Activated gamma-delta T cell treated with Interleukin-2 at 50 U/mL for 16 hours (primary cell): Measurements from ENCODE around the gene SEC63.
A peak's percentile ranks its signal among the peaks of the same experiment; 100 is the strongest.
"Not testable (repeated sequence)": the region's sequence is repeated elsewhere in the genome, so short reads cannot be mapped to it uniquely, and the experiment has no call there.

Experiments
- DNase-seq: peaks from one replicate; pipeline ENCODE4 v3.0.0-alpha.2; 2020

Gene SEC63

DNA sequence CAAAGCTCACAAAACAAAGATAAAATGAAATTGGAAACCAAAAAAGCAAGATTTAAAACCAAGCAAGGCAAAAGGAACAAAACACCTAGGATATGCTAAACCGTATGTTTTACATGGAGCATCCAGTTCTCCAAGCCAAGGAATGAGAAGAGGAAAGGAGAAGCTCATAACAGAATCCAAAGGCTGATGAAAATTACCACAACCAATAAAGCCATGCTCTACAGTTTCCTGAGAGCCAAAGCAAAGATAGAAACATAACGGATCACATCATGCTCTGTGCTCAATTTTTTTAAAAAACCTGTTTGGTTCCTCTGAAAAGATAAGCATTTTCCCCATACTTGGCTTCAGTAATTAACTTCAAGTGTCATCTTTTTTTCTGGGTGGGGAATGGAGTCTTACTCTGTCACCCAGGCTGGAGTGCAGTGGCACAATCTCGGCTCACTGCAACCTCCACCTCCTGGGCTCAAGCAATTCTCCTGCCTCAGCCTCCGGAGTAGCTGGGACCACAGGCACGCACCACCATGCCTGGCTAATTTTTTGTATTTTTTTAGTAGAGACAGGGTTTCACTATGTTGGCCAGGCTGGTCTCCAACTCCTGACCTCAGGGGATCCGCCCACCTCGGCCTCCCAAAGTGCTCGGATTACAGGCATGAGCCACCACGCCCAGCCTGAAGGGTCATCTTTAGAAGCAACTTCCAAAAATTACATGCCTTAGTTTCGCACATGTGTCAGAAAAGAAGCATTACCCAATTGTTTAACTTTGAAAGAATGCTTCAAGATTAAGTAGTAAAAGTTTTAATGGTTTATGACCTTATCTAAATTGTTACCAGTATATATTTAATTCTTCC lies 31.1 kb downstream of the SEC63 start:
- DNase-seq: not testable (repeated sequence)

DNA sequence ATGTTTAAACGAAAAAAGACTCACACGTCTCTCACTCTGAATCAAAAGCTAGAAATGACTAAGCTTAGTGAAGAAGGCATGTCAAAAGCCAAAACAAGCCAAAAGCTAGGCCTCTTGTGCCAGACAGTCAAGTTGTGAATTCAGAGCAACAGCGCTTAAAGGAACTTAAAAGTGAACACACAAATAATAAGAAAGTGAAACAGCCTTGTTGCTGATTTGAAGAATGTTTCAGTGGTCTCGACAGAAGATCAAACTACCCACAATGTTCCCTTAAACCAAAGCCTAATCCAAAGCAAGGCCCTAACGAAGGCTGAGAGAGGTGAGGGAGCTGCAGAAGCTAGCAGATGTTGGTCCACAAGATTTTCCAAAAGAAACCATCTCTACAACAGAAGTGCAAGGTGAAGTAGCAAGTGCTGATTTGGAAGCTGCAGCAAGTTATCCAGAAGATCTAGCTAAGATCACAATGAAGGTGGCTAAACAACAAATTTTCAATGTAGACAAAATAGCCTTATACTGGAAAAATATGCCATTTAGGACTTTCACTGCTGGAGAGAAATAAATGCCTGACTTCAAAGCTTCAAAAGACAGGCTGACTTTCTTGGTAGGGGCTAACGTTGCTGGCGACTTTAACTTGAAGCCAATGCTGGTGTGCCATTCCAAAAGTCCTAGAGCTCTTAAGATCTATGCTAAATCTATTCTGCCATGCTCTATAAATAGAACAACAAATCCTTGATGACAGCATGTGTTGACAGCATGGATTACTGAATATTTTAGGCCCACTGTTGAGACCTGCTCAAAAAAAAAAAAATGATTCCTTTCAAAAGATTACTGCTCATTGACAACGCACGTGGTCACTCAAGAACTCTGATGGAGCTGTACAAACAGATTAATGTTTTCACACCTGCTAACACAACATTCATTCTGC lies 40.3 kb downstream of the SEC63 start:
- no peak for DNase-seq

DNA sequence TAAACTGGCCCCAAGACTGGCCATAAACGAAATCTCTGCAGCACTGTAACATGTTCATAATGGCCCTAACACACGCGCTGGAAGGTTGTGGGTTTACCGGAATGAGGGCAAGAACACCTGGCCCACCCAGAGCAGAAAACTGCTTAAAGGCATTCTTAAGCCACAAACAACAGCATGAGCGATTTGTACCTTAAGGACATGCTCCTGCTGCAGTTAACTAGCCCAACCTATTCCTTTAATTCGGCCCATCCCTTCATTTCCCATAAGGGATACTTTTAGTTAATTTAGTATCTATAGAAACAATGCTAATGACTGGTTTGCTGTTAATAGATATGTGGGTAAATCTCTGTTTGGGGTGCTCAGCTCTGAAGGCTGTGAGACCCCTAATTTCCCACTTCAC lies 41.0 kb downstream of the SEC63 start:
- DNase-seq: not testable (repeated sequence)

DNA sequence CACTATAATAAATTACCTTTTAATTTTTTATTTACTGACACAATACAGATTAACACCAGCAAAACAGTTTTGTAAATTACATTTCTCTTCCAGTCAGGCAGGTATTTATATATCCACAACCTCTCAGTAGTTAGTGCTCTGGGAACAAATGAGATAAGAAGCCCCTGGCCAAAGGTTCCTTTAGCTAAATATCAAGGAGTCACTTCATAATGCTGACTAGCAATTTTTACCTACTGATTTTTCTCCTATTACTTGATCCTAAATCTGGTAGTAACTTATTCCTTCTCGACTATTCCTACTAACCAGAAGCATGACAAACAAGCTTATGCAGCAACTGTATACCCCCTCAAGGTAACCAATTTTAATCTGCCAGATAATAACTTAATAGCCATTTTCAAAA lies 46.3 kb downstream of the SEC63 start:
- DNase-seq: no peak

DNA sequence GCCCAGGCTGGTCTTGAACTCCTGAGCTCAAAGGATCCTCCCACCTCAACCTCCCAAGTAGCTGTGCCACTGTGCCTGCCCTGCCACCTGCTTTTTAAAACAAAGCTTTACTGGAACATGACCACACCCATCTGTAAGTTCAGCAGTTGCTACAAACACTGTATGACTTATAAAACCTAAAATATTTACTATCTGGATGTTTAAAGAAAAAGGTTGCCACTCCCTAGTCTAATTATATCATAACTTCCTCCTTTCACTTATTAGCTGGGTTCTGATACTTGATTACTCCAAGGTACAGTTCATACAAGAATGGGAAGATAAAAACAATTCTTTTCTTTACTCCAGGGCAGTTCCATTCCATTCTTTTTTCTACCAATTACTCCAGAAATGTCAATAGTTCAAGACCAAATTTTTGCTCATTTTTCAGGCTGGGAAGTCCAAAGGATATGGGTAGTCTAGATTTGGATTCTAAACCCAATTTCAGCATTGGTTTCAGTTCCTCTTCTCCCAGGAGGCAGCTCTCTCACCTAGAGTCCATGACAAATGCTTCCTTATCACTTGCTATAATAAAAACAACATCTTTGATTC lies 63.1 kb downstream of the SEC63 start:
- DNase-seq: no peak

DNA sequence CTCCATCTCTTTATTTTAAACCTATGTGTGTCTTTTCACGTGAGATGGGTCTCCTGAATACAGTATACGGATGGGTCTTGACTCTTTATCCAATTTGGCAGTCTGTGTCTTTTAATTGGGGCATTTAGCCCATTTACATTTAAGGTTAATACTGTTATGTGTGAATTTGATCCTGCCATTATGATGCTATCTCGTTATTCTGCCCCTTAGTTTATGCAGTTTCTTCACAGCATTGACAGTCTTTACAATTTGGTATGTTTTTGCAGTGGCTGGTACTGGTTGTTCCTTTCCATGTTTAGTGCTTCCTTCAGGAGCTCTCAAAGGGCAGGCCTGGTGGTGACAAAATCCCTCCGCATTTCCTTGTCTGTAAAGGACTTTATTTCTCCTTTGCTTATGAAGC lies 67.6 kb downstream of the SEC63 start:
- DNase-seq: not testable (repeated sequence)

DNA sequence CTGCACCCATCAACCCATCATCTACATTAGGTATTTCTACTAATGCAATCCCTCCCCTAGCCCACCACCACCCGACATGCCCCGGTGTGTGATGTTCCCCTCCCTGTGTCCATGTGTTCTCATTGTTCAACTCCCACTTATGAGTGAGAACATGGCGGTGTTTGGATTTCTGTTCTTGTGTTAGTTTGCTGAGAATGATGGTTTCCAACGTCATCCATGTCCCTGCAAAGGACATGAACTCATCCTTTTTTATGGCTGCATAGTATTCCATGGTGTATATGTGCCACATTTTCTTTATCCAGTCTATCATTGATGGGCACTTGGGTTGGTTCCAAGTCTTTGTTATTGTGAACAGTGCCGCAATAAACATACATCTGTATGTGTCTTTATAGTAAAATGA lies 72.1 kb downstream of the SEC63 start:
- DNase-seq: not testable (repeated sequence)

DNA sequence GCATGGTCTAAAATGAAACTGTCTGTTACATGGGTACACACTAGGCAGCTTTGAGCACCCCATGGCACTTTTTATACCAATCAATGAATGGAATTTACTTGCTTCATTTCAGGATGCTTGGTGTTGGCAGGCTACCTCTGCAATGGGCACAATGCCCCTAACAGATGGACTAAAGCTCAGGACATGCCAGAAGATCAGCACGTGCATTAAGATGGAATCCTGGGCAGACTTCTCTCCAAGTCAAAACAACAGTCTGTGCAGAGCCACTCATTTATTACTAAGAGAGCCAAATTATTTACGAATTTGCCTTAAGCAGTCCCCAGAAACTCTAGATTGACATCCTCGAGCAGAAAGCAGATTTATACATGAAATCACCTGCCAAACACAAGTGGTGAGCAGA lies 78.1 kb downstream of the SEC63 start:
- no peak for DNase-seq

DNA sequence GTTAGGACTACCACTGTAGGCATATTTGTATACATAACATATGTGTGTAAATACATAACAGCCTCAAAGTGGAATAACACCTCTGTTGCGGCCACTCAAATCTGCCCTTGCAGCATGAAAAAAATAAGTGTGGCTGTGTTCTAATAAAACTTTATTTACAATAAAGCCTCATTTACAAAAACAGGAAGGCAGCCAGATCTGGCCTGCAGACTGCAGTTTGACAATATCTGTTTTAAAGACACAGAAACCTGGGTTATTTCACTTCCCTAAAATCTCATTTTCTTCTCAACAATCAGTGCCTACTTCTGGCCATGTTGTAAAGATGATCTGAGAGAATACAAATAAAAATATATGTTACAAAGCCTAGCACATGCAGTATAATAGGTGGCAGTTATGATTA lies 80.0 kb downstream of the SEC63 start:
- DNase-seq: no peak

DNA sequence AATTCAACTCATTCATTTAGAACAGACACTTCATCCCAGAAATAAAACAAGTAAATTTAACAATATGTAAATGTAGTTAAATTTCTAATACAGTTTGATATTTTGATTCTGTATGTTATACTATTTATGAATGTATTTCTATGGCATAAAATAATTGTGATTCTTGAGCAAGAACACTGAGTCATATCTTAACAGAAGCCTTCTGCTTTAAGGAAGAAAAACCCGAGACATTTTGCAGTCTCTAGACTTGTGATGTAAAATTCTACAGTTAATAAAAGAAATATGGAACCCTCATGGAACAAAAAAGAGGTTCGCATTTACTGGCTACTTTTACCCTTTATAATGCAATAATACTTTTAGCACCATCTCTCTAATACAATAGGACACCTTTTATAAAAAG lies 86.0 kb downstream of the SEC63 start:
- no peak for DNase-seq

DNA sequence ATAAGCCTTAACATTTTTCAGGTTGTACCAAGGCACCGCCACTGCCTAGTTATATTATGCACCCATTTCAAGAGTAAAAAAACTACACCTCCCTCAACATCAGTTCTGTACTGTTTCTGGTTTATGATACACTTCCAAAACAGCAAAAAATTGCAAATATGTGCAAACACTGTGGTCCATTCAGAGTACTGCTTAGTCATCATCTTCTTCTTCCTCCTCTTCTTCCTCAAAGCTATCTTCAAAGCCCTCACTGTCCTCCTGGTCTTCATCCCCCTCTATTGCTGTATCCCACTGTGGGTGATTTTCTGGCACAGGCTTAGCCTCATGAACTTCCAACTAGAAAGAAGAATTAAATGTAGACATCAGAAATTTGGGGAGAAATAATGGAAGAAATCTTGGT lies 86.5 kb downstream of the SEC63 start:
- not testable (repeated sequence) for DNase-seq

DNA sequence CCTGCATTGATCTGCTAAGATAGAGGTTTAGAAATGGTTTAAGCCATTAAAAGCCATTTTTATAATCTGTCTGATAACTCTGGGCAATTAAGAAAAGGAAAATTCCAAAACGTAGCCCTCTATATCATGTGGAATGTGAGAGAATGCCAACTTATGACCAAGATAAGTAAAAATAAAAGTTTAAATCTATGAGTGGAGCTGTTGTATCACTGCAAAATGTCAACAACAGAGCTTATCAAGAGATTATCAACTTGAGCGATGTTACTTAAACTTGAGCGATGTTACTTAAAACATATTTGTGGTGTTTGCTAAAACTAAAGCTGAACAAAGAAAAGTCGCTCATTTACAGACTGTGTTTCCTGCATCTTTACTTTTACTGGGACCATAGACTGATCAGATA lies 87.0 kb downstream of the SEC63 start:
- DNase-seq: no peak

DNA sequence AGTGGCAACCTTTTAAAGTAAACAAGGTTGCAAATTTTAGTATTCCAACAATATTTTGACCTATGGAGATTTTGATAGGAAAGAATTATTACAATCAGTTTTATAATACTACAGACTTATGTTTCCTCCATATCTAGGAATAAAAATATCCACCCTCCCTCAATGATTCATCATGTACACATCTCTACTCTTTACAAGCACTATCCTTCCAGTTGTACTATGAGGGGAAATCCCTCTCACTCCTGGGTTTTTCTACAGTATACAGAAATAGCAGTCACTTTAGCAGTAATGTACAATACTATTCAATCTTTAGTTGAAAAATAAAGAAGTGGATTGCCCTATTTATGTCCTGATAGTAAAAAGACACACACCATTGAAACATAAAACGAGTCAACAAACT lies 87.6 kb downstream of the SEC63 start:
- DNase-seq: no peak

DNA sequence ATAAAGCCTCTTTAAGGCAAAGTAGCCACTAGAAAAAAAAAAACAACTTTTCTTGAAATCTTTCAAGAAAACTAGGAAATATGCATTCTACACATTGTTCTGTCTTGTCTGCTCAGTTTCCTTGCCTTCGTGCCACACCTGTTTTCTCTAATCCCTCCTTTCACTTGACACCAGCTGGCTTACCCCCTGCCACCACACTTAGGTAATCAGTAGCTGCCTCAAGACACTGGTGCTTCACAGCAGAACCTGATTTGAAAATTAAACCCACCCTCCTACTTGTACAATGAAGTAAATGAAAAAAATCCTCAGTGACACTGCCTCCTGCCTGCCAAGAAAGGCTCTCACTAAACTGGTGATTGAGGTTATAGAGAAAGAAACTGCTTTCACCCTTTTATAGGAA lies 88.1 kb downstream of the SEC63 start:
- DNase-seq: no peak

DNA sequence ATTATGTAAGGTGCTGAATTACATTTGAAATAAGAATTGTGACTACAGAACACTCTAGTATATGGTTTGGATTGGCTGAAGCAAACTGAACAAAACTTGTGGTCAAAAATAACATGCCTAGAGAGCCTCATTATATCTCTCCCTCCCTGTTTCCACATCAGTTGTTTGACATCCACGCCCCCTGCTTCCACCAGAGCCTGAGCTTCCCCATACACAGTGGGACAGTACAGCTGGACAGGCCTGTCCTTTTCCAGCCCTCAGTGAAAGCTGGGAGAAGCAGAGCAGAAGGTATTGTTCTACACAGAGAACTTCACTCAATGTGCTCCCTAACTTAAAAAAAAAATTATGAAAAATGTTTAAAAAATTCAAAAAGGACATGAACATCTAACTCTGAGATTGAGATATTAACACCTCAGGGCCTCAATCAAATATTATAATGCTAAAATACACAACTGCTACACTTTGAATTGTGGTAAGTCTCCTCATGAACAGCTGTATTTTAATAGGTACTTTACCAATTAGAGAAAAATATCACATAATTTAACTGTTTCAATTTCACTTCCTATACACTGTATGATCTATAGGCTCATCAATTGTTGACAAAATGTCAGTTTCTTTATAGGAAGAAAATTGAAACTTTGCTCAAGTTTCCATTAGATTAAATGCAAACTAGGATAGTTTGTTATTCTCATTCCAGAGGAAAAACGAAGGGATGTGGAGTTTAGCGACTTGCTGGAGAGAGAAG lies 89.0 kb downstream of the SEC63 start:
- no peak for DNase-seq

DNA sequence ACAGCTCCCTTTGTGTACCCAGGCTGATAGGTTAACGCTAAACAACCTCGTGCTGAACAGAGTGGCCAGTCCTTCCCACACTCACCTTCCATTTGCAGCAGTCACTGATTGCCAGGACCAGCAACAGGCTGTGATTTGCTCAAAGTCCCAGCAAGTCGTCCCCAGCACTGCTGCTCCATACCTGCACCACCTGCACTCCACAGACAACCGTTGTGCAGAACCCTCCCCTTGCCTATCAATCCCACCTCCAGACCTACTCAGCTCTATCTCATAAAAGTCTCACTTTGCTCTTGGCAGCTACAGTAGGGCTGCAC lies 90.7 kb downstream of the SEC63 start:
- DNase-seq: no peak

DNA sequence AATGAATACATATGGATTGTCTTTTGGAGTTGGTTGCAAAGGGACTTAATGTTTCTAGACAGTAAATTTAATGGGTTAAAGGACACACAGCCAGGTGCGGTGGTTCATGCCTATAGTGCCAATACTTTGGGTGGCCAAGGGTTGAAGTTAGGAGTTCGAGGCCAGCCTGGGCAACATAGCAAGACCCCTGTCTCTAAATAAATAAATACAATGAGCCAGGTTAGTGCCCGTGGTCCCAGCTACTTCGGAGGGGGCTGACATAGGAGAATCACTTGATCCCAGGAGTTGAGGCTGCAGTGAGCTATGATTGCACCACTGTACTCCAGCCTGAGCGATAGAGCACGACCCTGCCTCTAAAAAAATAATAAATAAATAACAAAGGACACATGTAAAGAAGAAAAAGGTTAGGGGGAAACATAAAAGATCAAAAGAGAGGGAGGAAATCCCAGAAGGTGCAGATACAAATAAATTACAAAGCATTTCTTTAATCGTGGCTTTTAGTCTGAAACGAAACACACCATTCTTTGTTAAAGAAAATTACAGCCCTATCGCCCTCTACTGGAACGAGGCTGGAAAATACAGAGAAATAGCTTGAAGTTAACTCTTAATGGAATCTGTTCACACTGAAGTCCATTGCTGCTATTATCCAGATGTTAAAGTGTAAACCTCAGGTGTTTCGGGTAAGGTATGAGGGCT lies 91.3 kb downstream of the SEC63 start:
- peak; percentile 39 for DNase-seq

DNA sequence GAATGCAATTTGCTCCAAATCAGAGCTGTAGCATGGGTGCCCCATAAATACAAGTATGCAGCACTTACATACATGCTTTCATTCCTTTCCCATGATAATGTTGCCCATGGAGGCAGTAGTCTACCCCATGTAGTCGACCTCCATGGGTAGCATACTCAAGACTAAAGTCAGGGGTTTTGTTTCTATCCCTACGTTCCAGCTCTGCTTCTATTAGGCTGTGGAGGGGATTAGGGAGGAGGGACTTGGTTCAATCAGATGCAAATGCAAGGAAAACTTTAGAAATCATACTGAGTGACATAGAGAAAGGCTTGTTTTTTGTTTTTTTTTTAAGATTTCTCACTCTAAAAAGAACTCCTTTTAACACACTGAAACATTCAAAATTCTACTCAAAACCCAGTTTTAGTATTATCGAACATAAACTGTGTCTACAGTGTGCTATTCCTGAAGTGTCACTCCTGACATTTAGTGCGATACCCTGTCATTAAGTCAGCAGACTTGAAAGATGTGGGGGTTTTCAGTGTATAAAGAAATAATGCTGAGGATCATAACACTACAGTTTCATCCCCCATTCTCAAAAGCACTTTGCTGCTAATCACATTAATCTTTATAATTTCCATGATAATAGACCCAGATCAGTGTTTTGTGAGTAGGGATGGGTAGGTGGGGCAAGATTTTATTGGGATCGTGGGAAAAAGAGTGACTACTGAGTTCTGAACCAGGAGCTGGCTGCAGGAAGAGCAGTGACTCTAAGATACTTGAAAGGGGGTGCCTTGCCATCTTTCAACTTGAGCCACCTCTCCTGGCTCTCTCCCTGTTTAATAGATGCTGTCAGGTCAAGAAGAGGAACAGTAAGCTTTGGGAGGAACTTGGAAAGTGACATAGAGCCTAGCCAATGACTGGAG lies 93.5 kb downstream of the SEC63 start:
- no peak for DNase-seq

DNA sequence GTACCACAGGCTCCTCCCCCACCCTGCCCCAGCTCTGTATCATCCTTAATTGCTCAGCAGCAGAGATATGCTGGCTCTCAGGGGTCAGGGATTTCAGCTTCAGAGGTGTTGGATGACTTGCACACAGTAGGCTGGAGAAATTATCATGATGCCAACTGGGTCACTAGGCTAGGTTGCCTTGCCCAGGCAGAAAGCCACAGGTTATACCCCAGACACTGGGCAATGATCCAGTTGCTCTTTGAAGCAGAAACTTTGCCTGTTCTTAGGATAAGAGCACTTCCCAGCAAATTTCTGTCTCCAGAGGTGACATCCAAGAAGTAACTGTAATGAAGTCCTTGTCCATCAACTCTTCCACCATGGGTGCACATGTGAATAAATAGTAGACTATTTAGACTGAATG lies 95.6 kb downstream of the SEC63 start:
- no peak for DNase-seq

DNA sequence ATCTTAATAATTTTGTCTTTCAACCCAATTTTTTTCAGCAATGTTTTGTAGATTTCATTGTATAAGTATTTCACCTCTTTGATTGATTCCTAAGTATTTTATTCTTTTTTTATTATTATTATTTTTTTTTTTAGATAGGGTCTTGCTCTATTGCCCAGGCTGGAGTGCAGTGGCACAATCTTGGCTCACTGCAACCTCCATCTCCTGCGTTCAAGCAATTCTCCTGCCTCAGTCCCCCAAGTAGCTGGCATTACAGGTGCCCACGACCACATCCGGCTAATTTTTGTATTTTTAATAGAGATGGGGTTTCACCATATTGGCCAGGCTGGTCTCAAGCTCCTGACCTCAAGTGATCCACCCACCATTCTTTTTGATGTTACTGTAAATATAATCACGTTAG lies 97.0 kb downstream of the SEC63 start:
- DNase-seq: not testable (repeated sequence)

DNA sequence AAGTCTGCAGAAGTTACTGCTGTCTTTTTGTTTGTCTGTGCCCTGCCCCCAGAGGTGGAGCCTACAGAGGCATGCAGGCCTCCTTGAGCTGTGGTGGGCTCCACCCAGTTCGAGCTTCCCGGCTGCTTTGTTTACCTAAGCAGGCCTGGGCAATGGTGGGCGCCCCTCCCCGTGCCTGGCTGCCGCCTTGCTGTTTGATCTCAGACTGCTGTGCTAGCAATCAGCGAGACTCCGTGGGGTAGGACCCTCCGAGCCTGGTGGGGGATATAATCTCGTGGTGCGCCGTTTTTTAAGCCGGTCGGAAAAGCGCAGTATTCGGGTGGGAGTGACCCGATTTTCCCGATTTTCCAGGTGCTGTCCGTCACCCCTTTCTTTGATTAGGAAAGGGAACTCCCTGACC lies 97.9 kb downstream of the SEC63 start:
- DNase-seq: not testable (repeated sequence)
